HEK293T (cell line): ENCODE data around the gene SLC25A39.

Experiments
- L3MBTL2 ChIP-seq: fragments of 450-650 bp; conservative IDR thresholded peaks from 2 replicates; pipeline ENCODE4 v1.6.1; 2016; ENCODE audit warnings: mild to moderate bottlenecking
- SP1 ChIP-seq: fragments of 450-650 bp; IDR thresholded peaks from 2 replicates; pipeline ENCODE4 v1.6.1; 2017

GRCh38 chr17:44343510-44344209, 19.0 kb upstream of the SLC25A39 start:
- TF ChIP-seq L3MBTL2 = no peak
- TF ChIP-seq SP1 = no peak
